HepG2 (cell line): ENCODE results near the gene CKAP2. TPM values are rescaled to one million over a fixed set of nuclear protein-coding genes. Genes with fewer than 3 reads are reported as not detected.

ENCODE experiments used
- CAMTA2 ChIP-seq: sonication (generic); formaldehyde crosslinking; IDR thresholded peaks from 2 replicates; pipeline ENCODE4 v1.4.0; 2020; ENCODE audit warnings: mild to moderate bottlenecking, missing genetic modification reagents, borderline replicate concordance
- CREB3 ChIP-seq: sonication (generic); formaldehyde crosslinking; IDR thresholded peaks from 2 replicates; pipeline ENCODE4 v1.5.0; 2020; ENCODE audit warnings: missing genetic modification reagents
- GLMP ChIP-seq: sonication (generic); formaldehyde crosslinking; IDR thresholded peaks from 2 replicates; pipeline ENCODE4 v1.9.0; 2021; ENCODE audit warnings: missing genetic modification reagents, mild to moderate bottlenecking, borderline replicate concordance
- KLF15 ChIP-seq: sonication (generic); formaldehyde crosslinking; IDR thresholded peaks from 2 replicates; pipeline ENCODE4 v1.8.1; 2023; ENCODE audit warnings: borderline replicate concordance, mild to moderate bottlenecking, inconsistent platforms, missing genetic modification reagents, mixed read lengths
- KLF6 ChIP-seq: IDR thresholded peaks from 2 replicates; pipeline ENCODE4 v1.8.0; 2016; ENCODE audit warnings: missing biosample characterization, missing genetic modification reagents
- NCOA1 ChIP-seq: sonication (generic); formaldehyde crosslinking; IDR thresholded peaks from 2 replicates; pipeline ENCODE4 v1.9.0; 2021; ENCODE audit warnings: missing genetic modification reagents
- NFIC ChIP-seq: IDR thresholded peaks from 2 replicates; pipeline ENCODE4 v1.6.1; 2012; ENCODE audit warnings: mild to moderate bottlenecking, low read length, inconsistent platforms
- NR0B2 ChIP-seq: sonication (generic); formaldehyde crosslinking; IDR thresholded peaks from 2 replicates; pipeline ENCODE4 v1.4.0; 2020; ENCODE audit warnings: mild to moderate bottlenecking, missing genetic modification reagents
- PRDM15 ChIP-seq: sonication (generic); formaldehyde crosslinking; IDR thresholded peaks from 2 replicates; pipeline ENCODE4 v1.4.0; 2020; ENCODE audit warnings: missing genetic modification reagents
- RBFOX2 ChIP-seq: fragments of 200-400 bp; formaldehyde crosslinking; IDR thresholded peaks from 2 replicates; pipeline ENCODE4 v1.6.1; 2017; ENCODE audit warnings: low read depth, mild to moderate bottlenecking, low read length
- RFX1 ChIP-seq: fragments of 450-650 bp; IDR thresholded peaks from 2 replicates; pipeline ENCODE4 v1.6.1; 2017
- RFX5 ChIP-seq: IDR thresholded peaks from 2 replicates; pipeline ENCODE4 v1.6.1; 2011; ENCODE audit warnings: low read depth, low read length, improper control_type of control experiment
- SOX5 ChIP-seq: IDR thresholded peaks from 2 replicates; pipeline ENCODE4 v1.6.1; 2016; ENCODE audit warnings: borderline replicate concordance
- TFDP2 ChIP-seq: sonication (generic); formaldehyde crosslinking; IDR thresholded peaks from 2 replicates; pipeline ENCODE4 v1.4.0; 2020; ENCODE audit warnings: missing genetic modification reagents
- ZBTB21 ChIP-seq: sonication (generic); formaldehyde crosslinking; IDR thresholded peaks from 2 replicates; pipeline ENCODE4 v1.4.0; 2020; ENCODE audit warnings: missing genetic modification reagents
- ZNF20 ChIP-seq: sonication (generic); formaldehyde crosslinking; IDR thresholded peaks from 2 replicates; pipeline ENCODE4 v1.4.0; 2020; ENCODE audit warnings: mild to moderate bottlenecking, moderate library complexity, missing genetic modification reagents
- ZNF333 ChIP-seq: sonication (generic); formaldehyde crosslinking; IDR thresholded peaks from 2 replicates; pipeline ENCODE4 v1.4.0; 2020; ENCODE audit warnings: mild to moderate bottlenecking, missing genetic modification reagents, borderline replicate concordance
- ZNF552 ChIP-seq: sonication (generic); formaldehyde crosslinking; IDR thresholded peaks from 2 replicates; pipeline ENCODE4 v1.9.0; 2022; ENCODE audit warnings: missing genetic modification reagents, mild to moderate bottlenecking, borderline replicate concordance
- ZNF557 ChIP-seq: sonication (generic); formaldehyde crosslinking; IDR thresholded peaks from 2 replicates; pipeline ENCODE4 v1.4.0; 2020; ENCODE audit warnings: missing genetic modification reagents
- ZNF724P ChIP-seq: sonication (generic); formaldehyde crosslinking; IDR thresholded peaks from 2 replicates; pipeline ENCODE4 v1.8.0; 2022; ENCODE audit warnings: missing genetic modification reagents, borderline replicate concordance
- polyA plus RNA-seq, 8 experiments: library from polyadenylated mRNA; depleted of rRNA in 3 of 8; stranded (reverse) in 7 of 8; unstranded in 1 of 8; fragments of >200 nt; fragmentation: Illumina TruSeq in 4 of 8; extraction: Trizol in 4 of 8; gene quantifications; 2 replicates each; pipeline versions ENCODE4 v1.2.1 to v1.2.3, GENCODE V29; 2011 to 2016; ENCODE audit warnings: low read depth in 4 of 8, missing spikeins in 1 of 8, mixed read lengths in 1 of 8; ENCODE audit not compliant: insufficient read depth in 1 of 8
- total RNA-seq, 5 experiments: library from RNA; depleted of rRNA; stranded (reverse); fragments of >200 nt; fragmentation: Illumina TruSeq; extraction: Trizol; gene quantifications; 2 replicates each; pipeline ENCODE4 v1.2.3, GENCODE V29; 2016; ENCODE audit warnings: low read depth in 1 of 5

CKAP2 gene
- total and polyA plus RNA-seq, 2 of the 13 experiments (the other 11 are each of a cell fraction or from before 2014, with no cell fraction given): 6.7 to 40.3 TPM

GRCh38 chr13:52450012-52450792 lies 5.1 kb upstream of the CKAP2 start, which contains the start of gene VPS36 (continued):
- peak; percentile 72 for TF ChIP-seq TFDP2
- TF ChIP-seq NFIC: peak; percentile 44; the same call in 1 of the 2 replicates
- peak; percentile 59; the same call in 1 of the 2 replicates for TF ChIP-seq KLF6
- TF ChIP-seq NCOA1 (CRISPR knock-in tag): no peak
- TF ChIP-seq GLMP (CRISPR knock-in tag): no peak
- no peak for TF ChIP-seq ZNF557 (CRISPR knock-in tag)
- TF ChIP-seq RFX5: no peak
- peak; percentile 65; the same call in 1 of the 2 replicates for TF ChIP-seq CREB3 (CRISPR knock-in tag)
- TF ChIP-seq RBFOX2: peak; percentile 97
- TF ChIP-seq ZNF552: no peak; the same call in 1 of the 2 replicates
- no peak for TF ChIP-seq CAMTA2 (CRISPR knock-in tag)
- TF ChIP-seq ZNF333 (CRISPR knock-in tag): no peak
- TF ChIP-seq ZNF20: no peak
- no peak for TF ChIP-seq RFX1
- TF ChIP-seq ZBTB21 (CRISPR knock-in tag): no peak
- TF ChIP-seq KLF15 (CRISPR knock-in tag): no peak
- peak; percentile 75; the same call in 1 of the 2 replicates for TF ChIP-seq NR0B2 (CRISPR knock-in tag)
- TF ChIP-seq ZNF724P (CRISPR knock-in tag): peak; percentile 77; the same call in 1 of the 2 replicates
- TF ChIP-seq SOX5 (CRISPR knock-in tag): 0 out of 2 replicates have a peak, but pooled peaks have one; percentile 25
- no peak; the same call in 1 of the 2 replicates for TF ChIP-seq PRDM15 (CRISPR knock-in tag)
